Subcutaneous abdominal adipose tissue (tissue), 5 donors: ENCODE results near the gene SORBS1.

Experiments used
- H3K27ac ChIP-seq: one replicate; pipeline ENCODE4 v1.7.0; 2013; ENCODE audit warnings: low read depth, mild to moderate bottlenecking, inconsistent platforms, low read length, moderate library complexity
- H3K27me3 ChIP-seq, 5 donors: one replicate each; pipeline ENCODE4 v1.7.0; 2013; ENCODE audit warnings: low read length in 5 of 5, inconsistent platforms in 1 of 5; ENCODE audit not compliant: control insufficient read depth in 5 of 5, insufficient read depth in 4 of 5
- H3K36me3 ChIP-seq, 5 donors: one replicate each; pipeline ENCODE4 v1.7.0; 2013; ENCODE audit warnings: low read length in 5 of 5; ENCODE audit not compliant: control insufficient read depth in 5 of 5, insufficient read depth in 5 of 5
- H3K4me1 ChIP-seq, 5 donors: one replicate each; pipeline ENCODE4 v1.7.0; 2013; ENCODE audit warnings: low read length in 5 of 5, mild to moderate bottlenecking in 3 of 5, moderate library complexity in 1 of 5; ENCODE audit not compliant: control insufficient read depth in 5 of 5, insufficient read depth in 5 of 5
- H3K4me3 ChIP-seq, 5 donors: one replicate each; pipeline ENCODE4 v1.7.0; 2013; ENCODE audit warnings: low read length in 5 of 5, low read depth in 1 of 5
- H3K9ac ChIP-seq, 5 donors: one replicate each; pipeline ENCODE4 v1.7.0; 2013; ENCODE audit warnings: low read length in 5 of 5, mild to moderate bottlenecking in 4 of 5, moderate library complexity in 3 of 5
- H3K9me3 ChIP-seq, 5 donors: one replicate each; pipeline ENCODE4 v1.7.0; 2013; ENCODE audit warnings: low read length in 5 of 5; ENCODE audit not compliant: control insufficient read depth in 5 of 5
- donor health status: healthy.
- donor health status: healthy.
- donor health status: healthy.
- donor health status: healthy.
- donor health status: healthy.

SORBS1 gene

DNA sequence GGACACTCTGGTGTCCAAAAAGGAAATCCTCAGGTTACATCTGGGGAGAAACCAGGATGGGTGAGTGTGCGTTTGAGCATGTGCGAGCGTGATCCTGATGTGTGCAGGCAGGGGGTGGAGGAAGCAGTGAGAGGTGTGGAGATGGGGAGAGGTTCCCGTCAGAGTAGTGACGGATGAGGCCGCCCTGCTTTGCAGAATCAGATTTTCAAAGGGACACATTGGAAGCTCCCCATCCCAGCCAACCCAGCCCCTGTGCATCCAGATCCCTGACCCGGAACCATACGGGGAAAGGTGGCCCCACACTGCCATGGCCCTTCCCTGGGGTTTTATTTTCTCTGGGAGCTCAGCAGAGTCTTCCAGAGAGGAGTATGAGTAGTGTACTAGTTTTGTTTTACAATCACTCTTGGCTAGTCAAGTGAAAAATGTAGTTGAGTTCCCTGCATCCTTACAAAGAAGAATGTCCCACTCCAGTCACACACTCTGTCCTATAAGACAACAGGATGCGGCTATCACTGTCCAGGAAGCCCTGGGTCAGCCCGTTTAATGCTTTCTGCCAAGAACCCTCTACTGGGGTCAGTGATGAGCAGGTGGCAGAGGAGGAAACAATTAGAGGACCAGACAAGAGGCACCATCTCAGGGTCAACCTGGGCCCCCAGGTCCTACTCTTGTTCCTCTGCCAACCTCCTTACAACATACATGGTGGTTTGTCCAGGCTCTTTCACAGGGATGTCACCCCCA lies 223.6 kb downstream of the SORBS1 start:
- Histone ChIP-seq H3K9ac (no peak overlapping the region), H3K9me3 (no peaks in the 10 kb centered on the region), H3K27ac (peak overlapping the region; percentile 43), H3K27me3 (no peaks in the 10 kb centered on the region), H3K4me1 (peaks cover 2 to 53% (median 41%) of the 10 kb centered on the region in 5 donors), H3K36me3 (peaks cover 36 to 88% (median 79%) of the 10 kb centered on the region in 5 donors), H3K4me3 (no peak overlapping the region)

DNA sequence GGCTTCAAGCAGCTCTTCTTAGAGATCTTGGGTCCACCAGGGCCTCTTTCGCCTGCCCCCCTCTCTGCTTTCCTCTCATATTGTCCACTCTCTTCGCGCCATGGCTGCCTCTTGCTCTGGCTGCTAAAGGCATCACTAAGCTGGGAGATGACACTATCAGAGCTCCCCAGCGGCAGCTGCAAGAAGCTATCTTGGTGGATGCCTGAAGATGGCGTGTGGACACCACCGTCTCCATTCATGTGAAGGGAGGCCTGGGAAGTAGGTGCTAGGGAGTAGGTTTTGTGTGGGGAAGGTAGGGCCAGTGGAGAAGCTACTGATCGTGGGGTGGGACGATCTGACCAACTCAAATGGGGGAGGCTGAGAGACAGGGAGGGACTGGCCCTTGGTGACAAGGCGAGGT lies 224.5 kb downstream of the SORBS1 start:
- H3K9me3 ChIP-seq: no peaks in the 10 kb centered on the region
- H3K36me3 ChIP-seq: peaks cover 37 to 88% (median 81%) of the 10 kb centered on the region in 5 donors
- H3K9ac ChIP-seq: peak overlapping the region in 1 of 5 donors; percentile 20
- no peaks in the 10 kb centered on the region for H3K27me3 ChIP-seq
- peak overlapping the region; percentile 90 for H3K27ac ChIP-seq
- no peak overlapping the region for H3K4me3 ChIP-seq
- peaks cover 2 to 44% (median 34%) of the 10 kb centered on the region in 5 donors for H3K4me1 ChIP-seq

DNA sequence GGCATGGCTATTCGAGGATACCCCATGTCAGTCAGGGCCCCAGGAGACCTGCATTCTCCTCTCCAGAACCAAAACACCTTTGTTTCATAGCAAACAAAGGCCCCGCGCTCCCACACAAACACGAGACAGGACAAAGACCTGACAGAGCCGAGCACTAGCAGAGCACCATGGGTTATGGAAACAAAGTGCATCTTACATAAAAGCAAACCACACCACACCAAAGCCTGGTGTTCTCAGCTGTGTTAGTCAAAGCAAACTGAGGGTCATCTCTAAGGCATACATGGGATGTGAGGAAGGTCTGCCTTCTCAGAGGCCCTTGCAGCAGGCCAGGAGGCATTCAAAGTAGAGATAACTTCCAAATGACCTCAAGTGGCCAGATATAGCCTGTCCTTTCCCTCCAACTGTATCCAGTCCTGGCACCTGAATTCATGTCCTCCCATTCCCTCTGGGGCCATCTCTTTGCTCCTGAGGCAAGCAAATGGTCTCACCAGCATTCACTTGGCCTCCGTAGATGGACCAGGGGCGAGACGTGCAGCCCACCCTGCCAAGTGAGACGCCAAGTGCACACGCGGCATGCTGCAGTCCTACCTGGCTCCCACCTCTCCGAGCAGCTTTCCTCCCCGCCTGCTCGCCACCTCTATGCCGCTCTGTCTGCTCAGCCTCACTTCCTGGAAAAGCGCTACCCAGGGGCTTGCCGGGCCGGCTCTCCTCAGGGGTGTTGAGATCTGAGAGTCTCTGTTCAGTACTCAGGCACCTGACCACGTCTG lies 225.1 kb downstream of the SORBS1 start:
- peaks cover 38 to 88% (median 82%) of the 10 kb centered on the region in 5 donors for H3K36me3 ChIP-seq
- peak overlapping the region; percentile 90 for H3K27ac ChIP-seq

DNA sequence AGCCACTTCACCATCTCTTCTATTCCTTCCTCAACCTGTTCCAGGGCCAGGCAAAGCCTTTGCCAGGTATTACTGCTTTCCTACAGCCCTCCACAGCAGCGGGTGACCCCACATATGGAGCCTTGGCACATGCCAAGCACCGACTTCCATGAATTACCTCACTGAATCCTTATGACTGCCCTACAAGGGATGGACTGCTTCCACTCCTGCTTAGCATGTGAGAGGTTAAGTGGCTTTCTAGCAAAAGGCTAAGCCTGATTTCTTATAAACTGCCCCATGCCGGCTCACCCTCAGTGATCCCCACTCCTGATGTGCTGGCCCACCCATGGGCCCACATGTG lies 226.4 kb downstream of the SORBS1 start:
- Histone ChIP-seq H3K4me3 (no peak overlapping the region), H3K27me3 (no peaks in the 10 kb centered on the region), H3K9ac (peak overlapping the region in 4 of 5 donors; percentile 0 to 79 (median 37)), H3K4me1 (peaks cover 2 to 38% (median 29%) of the 10 kb centered on the region in 5 donors), H3K9me3 (no peaks in the 10 kb centered on the region), H3K27ac (peak overlapping the region; percentile 90), H3K36me3 (peaks cover 31 to 87% (median 79%) of the 10 kb centered on the region in 5 donors)

More for the DNA sequence above, 225.1 kb downstream of the SORBS1 start:
- no peak overlapping the region for H3K4me3 ChIP-seq
- peaks cover 2 to 38% (median 29%) of the 10 kb centered on the region in 5 donors for H3K4me1 ChIP-seq
- H3K9me3 ChIP-seq: no peaks in the 10 kb centered on the region
- H3K27me3 ChIP-seq: no peaks in the 10 kb centered on the region
- peak overlapping the region in 1 of 5 donors; percentile 34 for H3K9ac ChIP-seq

DNA sequence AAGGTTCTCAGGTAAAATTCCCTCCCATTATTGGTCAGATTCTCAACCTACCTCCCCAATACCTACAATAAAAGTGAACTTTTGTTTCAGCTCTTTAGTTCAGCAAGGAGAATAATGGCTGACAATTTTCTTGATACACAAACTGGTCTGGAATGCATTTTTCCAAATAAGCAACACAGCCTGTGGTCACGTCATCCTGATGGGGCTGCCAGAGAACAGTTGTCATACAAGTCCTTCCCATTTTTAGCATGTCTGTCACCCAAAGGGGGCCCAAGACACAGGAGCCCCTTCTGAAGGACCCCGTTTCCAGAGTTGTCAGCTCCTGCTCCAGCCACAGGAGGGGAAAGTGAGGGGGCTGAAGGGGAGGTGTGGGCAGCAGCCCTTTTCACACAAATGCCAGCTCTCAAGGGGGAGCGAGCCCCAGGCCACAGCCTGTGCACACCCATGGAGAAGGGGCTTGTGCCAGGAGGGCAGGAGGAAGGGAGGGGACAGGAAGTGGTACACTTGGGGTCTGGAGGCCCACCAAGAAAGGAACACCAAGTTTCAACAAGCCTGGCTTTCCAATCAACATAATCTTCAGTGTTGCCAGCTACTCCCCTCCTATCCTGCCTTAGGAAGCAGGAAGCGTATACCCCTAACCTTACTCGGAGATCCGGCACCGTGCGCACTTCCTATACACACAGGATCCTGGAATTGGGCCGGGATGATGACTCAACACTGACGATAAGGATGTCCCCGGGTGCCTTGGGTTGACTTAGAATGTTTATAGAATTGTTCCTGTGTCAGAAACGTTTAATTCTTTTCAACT lies 227.0 kb downstream of the SORBS1 start:
- Histone ChIP-seq H3K4me1 (peaks cover 2 to 37% (median 29%) of the 10 kb centered on the region in 5 donors), H3K36me3 (peaks cover 31 to 88% (median 77%) of the 10 kb centered on the region in 5 donors), H3K27ac (peak overlapping the region; percentile 90), H3K4me3 (no peak overlapping the region), H3K9ac (peak overlapping the region in 4 of 5 donors; percentile 34 to 79 (median 62)), H3K27me3 (no peaks in the 10 kb centered on the region), H3K9me3 (no peaks in the 10 kb centered on the region)

DNA sequence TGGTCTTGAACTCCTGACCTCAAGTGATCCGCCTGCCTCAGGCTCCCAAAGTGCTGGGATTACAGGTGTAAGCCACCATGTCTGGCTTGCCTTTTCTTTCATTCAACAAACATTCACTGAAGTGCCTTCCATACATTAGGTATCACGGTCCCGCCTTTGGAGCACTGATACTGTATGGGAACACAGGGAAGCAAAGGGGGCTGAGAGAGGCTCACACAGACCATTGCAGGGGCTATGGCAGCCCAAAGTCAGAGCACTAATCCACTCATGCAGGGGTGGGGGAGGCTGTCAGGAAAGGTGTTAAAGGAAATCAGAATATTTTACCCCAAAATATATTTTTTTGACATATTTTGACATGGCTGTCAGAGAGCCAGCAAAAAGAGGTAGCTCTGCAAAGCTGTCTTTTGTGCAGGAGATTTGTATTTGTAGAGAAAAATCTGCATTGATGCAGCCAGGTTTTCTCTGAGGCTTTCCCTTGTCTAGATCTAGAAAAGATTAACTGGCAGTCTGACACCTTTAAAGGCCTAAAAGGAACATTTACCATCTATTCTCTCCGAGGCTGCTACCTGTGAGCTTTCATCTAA lies 228.4 kb downstream of the SORBS1 start:
- Histone ChIP-seq H3K9ac (no peak overlapping the region), H3K9me3 (no peaks in the 10 kb centered on the region), H3K4me1 (peaks cover 0 to 37% (median 31%) of the 10 kb centered on the region in 5 donors), H3K27ac (peak overlapping the region; percentile 90), H3K36me3 (peaks cover 38 to 84% (median 73%) of the 10 kb centered on the region in 5 donors), H3K27me3 (no peaks in the 10 kb centered on the region), H3K4me3 (no peak overlapping the region)

DNA sequence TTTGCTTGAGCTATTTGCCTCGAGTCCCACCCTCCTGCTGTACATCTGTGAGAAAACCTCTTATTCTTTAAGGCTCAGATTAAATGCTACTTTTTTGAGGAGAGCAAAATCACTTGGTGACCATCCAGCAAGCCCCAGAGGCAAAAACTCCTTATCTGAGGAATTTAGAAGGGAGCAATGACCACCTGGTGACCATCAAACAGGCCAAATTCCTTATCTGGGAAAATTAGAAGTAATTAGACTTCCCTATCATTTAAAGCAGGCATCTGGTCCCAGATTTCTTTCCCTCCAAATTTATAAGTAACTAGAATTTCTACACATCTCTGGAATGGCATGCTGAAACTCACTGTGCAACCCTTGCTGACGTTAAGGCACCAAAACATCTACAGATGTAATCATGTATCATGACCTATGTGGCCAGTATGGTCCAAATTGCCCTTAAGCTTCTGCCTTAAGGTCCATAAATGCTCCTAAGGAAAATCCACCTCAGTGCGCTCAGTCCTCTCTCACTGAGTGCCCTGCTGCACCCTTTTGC lies 229.5 kb downstream of the SORBS1 start:
- H3K27me3 ChIP-seq: no peaks in the 10 kb centered on the region
- H3K27ac ChIP-seq: peak overlapping the region; percentile 52
- H3K4me3 ChIP-seq: no peak overlapping the region
- peaks cover 34 to 80% (median 70%) of the 10 kb centered on the region in 5 donors for H3K36me3 ChIP-seq
- H3K9me3 ChIP-seq: no peaks in the 10 kb centered on the region
- H3K4me1 ChIP-seq: peaks cover 3 to 43% (median 28%) of the 10 kb centered on the region in 5 donors
- H3K9ac ChIP-seq: no peak overlapping the region

DNA sequence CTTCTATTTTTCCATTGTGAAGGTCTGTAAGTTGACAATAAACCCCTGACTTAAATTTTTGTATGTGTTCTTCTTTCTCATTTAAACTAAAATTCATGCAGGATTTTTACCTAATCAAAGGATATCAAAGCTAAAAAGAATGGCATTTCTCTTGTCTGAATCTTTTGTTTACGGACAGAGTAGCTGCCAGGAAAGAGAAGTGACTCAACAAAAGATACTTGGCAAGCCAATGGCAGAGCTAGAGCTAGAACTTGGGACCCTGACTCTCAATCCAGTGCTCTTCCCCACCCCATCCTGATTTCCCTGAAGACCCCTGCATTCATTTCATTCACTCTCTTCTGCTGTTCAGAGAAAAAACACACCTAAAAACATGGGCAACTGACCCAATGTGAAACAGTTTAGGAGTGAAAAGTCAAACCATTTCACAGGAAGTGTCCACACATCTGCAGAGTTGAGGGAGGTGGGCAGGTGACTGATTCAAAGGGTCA lies 230.2 kb downstream of the SORBS1 start:
- H3K9ac ChIP-seq: no peak overlapping the region
- peak overlapping the region; percentile 52 for H3K27ac ChIP-seq
- H3K9me3 ChIP-seq: no peaks in the 10 kb centered on the region
- no peak overlapping the region for H3K4me3 ChIP-seq
- H3K27me3 ChIP-seq: no peaks in the 10 kb centered on the region
- H3K36me3 ChIP-seq: peaks cover 28 to 80% (median 70%) of the 10 kb centered on the region in 5 donors
- peaks cover 3 to 36% (median 29%) of the 10 kb centered on the region in 5 donors for H3K4me1 ChIP-seq

DNA sequence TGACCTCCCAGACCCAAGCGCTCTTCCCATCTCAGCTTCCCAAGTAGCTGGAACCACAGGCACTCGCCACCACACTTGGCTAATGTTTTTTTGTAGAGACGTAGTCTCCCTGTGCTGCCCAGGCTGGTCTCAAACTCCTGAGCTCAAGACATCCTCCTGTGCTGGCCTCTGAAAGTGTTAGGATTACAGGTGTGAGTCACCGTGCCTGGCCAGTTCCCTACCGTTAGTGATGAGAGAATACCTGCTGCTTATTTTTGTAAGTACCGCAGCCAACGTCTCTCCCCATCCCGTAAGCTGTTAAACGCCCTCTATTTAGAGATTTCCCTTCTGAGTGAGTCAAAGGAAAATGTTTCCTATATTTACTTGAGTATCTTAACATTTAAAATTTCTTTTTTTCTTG lies 231.9 kb downstream of the SORBS1 start:
- peaks cover 3 to 27% (median 19%) of the 10 kb centered on the region in 5 donors for H3K4me1 ChIP-seq
- H3K4me3 ChIP-seq: no peak overlapping the region
- no peak overlapping the region for H3K9ac ChIP-seq
- H3K27me3 ChIP-seq: no peaks in the 10 kb centered on the region
- H3K27ac ChIP-seq: peak overlapping the region; percentile 52
- no peaks in the 10 kb centered on the region for H3K9me3 ChIP-seq
- peaks cover 26 to 81% (median 67%) of the 10 kb centered on the region in 5 donors for H3K36me3 ChIP-seq
